ENCODE results near the gene PPP2R5A.

The PPP2R5A gene

DNA sequence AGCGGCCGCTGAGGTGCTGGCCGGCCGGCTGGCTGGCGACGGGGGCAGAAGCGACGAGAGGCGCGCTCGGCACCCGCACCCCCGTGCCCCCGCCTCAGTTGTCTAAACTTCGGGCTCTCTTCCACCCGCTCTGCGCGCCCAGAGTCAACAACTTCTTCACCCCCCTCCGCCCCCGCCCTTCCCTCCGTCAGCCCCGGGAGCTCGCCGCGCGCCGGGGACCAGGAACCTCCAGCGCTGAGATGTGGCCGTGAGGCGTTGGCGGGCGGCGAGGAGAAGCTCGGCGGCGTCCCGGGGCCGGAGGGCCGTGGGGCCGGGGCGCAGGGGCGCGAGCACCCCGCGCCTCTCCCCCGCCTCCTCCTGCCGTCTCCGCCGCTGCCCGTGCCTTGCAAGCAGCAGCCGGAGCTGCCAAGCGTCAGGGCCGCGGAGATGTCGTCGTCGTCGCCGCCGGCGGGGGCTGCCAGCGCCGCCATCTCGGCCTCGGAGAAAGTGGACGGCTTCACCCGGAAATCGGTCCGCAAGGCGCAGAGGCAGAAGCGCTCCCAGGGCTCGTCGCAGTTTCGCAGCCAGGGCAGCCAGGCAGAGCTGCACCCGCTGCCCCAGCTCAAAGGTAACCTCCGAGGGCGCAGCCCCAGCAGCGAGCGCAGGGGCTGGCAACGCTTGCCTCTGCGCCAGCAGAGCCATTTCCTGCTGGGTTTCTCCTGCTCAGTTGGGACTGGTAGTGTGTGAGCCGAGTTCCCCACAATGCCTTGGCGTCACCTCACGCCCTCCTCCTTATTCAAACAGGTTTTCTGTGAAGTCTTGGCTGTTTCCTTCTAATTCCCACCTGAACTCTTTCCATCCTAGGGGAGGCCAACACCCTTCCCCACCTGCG, 710 bp downstream of the PPP2R5A start:
- peak overlapping the region; percentile 82 for H3K4me3 ChIP-seq (ENCODE audit: low read depth, low read length)
- H3K27ac ChIP-seq (ENCODE audit: extremely low read depth, low read depth, low read length), result peak overlapping the region; percentile 82
- no peaks in the 10 kb centered on the region for H3K9me3 ChIP-seq (ENCODE audit: control insufficient read depth, insufficient read depth, low read depth, low read length)
- CTCF ChIA-PET, result interaction anchor here (0.6 to 3.1 kb wide), 5 partner anchors 11 to 251 kb away, joined by 3 to 16 read pairs (median 12); partner anchors contain the start of genes DTL and INTS7
- no peaks in the 10 kb centered on the region for H3K36me3 ChIP-seq (ENCODE audit: control insufficient read depth in 2 of 2, insufficient read depth in 1 of 2, low read length in 2 of 2)
- POLR2A ChIA-PET, result interaction anchor here (0.6 to 1.2 kb wide), 3 partner anchors 50 to 288 kb away, joined by 4 to 8 read pairs (median 8); partner anchors contain the start of genes DTL and INTS7
- 0 out of 2 replicates have a peak, but pooled peaks cover 8% of the 10 kb centered on the region for H3K4me1 ChIP-seq (ENCODE audit: control insufficient read depth, insufficient read depth, low read length)
- TF ChIP-seq KLF16 (tag by site-specific recombination; IDR thresholded peaks at IDR 0.05) (no peak), ZNF354C (tag by site-specific recombination; IDR thresholded peaks at IDR 0.05; ENCODE audit: borderline replicate concordance, low read depth) (no peak), ZNF514 (tag by site-specific recombination; IDR thresholded peaks at IDR 0.05) (no peak), HOXA7 (CRISPR knock-in tag; IDR thresholded peaks at IDR 0.05; ENCODE audit: borderline replicate concordance) (no peak), ZNF629 (tag by site-specific recombination; IDR thresholded peaks at IDR 0.05) (peak; percentile 23), KLF10 (tag by site-specific recombination; IDR thresholded peaks at IDR 0.05) (no peak), ZSCAN30 (tag by site-specific recombination; IDR thresholded peaks at IDR 0.05) (no peak), ZNF311 (tag by site-specific recombination; IDR thresholded peaks at IDR 0.05; ENCODE audit: borderline replicate concordance) (no peak), ZNF394 (tag by site-specific recombination; IDR thresholded peaks at IDR 0.05; ENCODE audit: borderline replicate concordance) (0 out of 2 replicates have a peak, but pooled peaks have one; percentile 27), ZNF274 (IDR thresholded peaks at IDR 0.05; ENCODE audit: low read length) (no peak), ZNF274 (tag by site-specific recombination; IDR thresholded peaks at IDR 0.05; ENCODE audit: borderline replicate concordance) (no peak), ZNF366 (tag by site-specific recombination; conservative IDR thresholded peaks at IDR 0.05) (peak; percentile 65), ZNF626 (tag by site-specific recombination; IDR thresholded peaks at IDR 0.05) (no peak), ZNF10 (tag by site-specific recombination; IDR thresholded peaks at IDR 0.05) (no peak), ZFP37 (tag by site-specific recombination; IDR thresholded peaks at IDR 0.05) (no peak), ZNF221 (tag by site-specific recombination; IDR thresholded peaks at IDR 0.05; ENCODE audit: borderline replicate concordance) (no peak), ZNF223 (tag by site-specific recombination; IDR thresholded peaks at IDR 0.05) (no peak), GLIS1 (tag by site-specific recombination; IDR thresholded peaks at IDR 0.05) (no peak)
- TF ChIP-seq, protein P1, sequence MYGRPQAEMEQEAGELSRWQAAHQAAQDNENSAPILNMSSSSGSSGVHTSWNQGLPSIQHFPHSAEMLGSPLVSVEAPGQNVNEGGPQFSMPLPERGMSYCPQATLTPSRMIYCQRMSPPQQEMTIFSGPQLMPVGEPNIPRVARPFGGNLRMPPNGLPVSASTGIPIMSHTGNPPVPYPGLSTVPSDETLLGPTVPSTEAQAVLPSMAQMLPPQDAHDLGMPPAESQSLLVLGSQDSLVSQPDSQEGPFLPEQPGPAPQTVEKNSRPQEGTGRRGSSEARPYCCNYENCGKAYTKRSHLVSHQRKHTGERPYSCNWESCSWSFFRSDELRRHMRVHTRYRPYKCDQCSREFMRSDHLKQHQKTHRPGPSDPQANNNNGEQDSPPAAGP (tag by site-specific recombination; IDR thresholded peaks at IDR 0.05), result 0 out of 2 replicates have a peak, but pooled peaks have one; percentile 16
- TF ChIP-seq, protein P2, sequence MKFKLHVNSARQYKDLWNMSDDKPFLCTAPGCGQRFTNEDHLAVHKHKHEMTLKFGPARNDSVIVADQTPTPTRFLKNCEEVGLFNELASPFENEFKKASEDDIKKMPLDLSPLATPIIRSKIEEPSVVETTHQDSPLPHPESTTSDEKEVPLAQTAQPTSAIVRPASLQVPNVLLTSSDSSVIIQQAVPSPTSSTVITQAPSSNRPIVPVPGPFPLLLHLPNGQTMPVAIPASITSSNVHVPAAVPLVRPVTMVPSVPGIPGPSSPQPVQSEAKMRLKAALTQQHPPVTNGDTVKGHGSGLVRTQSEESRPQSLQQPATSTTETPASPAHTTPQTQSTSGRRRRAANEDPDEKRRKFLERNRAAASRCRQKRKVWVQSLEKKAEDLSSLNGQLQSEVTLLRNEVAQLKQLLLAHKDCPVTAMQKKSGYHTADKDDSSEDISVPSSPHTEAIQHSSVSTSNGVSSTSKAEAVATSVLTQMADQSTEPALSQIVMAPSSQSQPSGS (tag by site-specific recombination; IDR thresholded peaks at IDR 0.05; ENCODE audit: low read depth), result no peak
- TF ChIP-seq, protein P3, sequence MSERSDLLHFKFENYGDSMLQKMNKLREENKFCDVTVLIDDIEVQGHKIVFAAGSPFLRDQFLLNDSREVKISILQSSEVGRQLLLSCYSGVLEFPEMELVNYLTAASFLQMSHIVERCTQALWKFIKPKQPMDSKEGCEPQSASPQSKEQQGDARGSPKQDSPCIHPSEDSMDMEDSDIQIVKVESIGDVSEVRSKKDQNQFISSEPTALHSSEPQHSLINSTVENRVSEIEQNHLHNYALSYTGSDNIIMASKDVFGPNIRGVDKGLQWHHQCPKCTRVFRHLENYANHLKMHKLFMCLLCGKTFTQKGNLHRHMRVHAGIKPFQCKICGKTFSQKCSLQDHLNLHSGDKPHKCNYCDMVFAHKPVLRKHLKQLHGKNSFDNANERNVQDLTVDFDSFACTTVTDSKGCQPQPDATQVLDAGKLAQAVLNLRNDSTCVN (tag by site-specific recombination; optimal IDR thresholded peaks at IDR 0.05), result peak; percentile 65
- TF ChIP-seq, protein P4, sequence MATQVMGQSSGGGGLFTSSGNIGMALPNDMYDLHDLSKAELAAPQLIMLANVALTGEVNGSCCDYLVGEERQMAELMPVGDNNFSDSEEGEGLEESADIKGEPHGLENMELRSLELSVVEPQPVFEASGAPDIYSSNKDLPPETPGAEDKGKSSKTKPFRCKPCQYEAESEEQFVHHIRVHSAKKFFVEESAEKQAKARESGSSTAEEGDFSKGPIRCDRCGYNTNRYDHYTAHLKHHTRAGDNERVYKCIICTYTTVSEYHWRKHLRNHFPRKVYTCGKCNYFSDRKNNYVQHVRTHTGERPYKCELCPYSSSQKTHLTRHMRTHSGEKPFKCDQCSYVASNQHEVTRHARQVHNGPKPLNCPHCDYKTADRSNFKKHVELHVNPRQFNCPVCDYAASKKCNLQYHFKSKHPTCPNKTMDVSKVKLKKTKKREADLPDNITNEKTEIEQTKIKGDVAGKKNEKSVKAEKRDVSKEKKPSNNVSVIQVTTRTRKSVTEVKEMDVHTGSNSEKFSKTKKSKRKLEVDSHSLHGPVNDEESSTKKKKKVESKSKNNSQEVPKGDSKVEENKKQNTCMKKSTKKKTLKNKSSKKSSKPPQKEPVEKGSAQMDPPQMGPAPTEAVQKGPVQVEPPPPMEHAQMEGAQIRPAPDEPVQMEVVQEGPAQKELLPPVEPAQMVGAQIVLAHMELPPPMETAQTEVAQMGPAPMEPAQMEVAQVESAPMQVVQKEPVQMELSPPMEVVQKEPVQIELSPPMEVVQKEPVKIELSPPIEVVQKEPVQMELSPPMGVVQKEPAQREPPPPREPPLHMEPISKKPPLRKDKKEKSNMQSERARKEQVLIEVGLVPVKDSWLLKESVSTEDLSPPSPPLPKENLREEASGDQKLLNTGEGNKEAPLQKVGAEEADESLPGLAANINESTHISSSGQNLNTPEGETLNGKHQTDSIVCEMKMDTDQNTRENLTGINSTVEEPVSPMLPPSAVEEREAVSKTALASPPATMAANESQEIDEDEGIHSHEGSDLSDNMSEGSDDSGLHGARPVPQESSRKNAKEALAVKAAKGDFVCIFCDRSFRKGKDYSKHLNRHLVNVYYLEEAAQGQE (tag by site-specific recombination; IDR thresholded peaks at IDR 0.05), result no peak
- TF ChIP-seq, protein P5, sequence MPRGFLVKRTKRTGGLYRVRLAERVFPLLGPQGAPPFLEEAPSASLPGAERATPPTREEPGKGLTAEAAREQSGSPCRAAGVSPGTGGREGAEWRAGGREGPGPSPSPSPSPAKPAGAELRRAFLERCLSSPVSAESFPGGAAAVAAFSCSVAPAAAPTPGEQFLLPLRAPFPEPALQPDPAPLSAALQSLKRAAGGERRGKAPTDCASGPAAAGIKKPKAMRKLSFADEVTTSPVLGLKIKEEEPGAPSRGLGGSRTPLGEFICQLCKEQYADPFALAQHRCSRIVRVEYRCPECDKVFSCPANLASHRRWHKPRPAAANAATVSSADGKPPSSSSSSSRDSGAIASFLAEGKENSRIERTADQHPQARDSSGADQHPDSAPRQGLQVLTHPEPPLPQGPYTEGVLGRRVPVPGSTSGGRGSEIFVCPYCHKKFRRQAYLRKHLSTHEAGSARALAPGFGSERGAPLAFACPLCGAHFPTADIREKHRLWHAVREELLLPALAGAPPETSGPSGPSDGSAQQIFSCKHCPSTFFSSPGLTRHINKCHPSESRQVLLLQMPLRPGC (tag by site-specific recombination; IDR thresholded peaks at IDR 0.05), result no peak
- TF ChIP-seq, protein P6, sequence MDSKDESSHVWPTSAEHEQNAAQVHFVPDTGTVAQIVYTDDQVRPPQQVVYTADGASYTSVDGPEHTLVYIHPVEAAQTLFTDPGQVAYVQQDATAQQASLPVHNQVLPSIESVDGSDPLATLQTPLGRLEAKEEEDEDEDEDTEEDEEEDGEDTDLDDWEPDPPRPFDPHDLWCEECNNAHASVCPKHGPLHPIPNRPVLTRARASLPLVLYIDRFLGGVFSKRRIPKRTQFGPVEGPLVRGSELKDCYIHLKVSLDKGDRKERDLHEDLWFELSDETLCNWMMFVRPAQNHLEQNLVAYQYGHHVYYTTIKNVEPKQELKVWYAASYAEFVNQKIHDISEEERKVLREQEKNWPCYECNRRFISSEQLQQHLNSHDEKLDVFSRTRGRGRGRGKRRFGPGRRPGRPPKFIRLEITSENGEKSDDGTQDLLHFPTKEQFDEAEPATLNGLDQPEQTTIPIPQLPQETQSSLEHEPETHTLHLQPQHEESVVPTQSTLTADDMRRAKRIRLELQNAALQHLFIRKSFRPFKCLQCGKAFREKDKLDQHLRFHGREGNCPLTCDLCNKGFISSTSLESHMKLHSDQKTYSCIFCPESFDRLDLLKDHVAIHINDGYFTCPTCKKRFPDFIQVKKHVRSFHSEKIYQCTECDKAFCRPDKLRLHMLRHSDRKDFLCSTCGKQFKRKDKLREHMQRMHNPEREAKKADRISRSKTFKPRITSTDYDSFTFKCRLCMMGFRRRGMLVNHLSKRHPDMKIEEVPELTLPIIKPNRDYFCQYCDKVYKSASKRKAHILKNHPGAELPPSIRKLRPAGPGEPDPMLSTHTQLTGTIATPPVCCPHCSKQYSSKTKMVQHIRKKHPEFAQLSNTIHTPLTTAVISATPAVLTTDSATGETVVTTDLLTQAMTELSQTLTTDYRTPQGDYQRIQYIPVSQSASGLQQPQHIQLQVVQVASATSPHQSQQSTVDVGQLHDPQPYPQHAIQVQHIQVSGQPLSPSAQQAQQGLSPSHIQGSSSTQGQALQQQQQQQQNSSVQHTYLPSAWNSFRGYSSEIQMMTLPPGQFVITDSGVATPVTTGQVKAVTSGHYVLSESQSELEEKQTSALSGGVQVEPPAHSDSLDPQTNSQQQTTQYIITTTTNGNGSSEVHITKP (tag by site-specific recombination; IDR thresholded peaks at IDR 0.05), result 0 out of 2 replicates have a peak, but pooled peaks have one; percentile 44

Data from HEK293 (cell line).